Fibroblast of villous mesenchyme (primary cell): Measurements from ENCODE around the gene WNT7A. TPM values are rescaled to one million over a fixed set of nuclear protein-coding genes. Genes with fewer than 3 reads are reported as not detected.

Experiments used
- DNase-seq: peaks from one replicate; pipeline ENCODE4 v3.0.0-alpha.2; 2010; ENCODE audit warnings: low read depth
- H3K4me3 ChIP-seq: 2 replicates; pipeline ENCODE4 v1.5.1; 2011; ENCODE audit warnings: low read depth, mild to moderate bottlenecking, low read length
- total RNA-seq: library from RNA; depleted of rRNA; stranded (reverse); fragments of >200 nt; gene quantifications from 2 replicates; pipeline ENCODE4 v1.2.3, GENCODE V29; 2012
- TF ChIP-seq, protein P1 (sequence below): IDR thresholded peaks from 2 replicates; pipeline ENCODE4 v1.5.1; 2012; ENCODE audit warnings: low read depth, mild to moderate bottlenecking, low read length; ENCODE audit not compliant: insufficient read depth

The WNT7A gene
- total RNA-seq, 1 donor = not detected

DNA sequence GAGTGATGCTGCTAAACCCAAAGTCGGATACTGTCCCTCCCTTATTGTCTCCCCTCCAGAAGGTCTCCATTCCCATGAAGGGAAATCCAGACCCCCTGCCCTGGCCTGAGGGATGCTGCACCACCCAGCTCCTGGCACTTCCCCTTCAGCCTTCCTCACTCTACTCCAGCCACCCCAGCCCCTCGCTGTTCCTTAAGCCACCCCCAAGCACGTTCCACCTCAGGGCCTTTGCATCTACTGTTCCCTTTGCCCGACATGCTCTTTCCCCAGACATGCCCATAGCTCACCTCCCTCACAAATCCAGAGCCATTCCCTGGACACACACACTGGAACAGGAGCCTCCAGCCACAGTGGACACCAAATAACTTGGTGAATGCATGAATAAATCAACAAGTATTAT lies 8.1 kb downstream of the WNT7A start:
- no peak for DNase-seq
- H3K4me3 ChIP-seq = no peak overlapping the region
- TF ChIP-seq, protein P1, sequence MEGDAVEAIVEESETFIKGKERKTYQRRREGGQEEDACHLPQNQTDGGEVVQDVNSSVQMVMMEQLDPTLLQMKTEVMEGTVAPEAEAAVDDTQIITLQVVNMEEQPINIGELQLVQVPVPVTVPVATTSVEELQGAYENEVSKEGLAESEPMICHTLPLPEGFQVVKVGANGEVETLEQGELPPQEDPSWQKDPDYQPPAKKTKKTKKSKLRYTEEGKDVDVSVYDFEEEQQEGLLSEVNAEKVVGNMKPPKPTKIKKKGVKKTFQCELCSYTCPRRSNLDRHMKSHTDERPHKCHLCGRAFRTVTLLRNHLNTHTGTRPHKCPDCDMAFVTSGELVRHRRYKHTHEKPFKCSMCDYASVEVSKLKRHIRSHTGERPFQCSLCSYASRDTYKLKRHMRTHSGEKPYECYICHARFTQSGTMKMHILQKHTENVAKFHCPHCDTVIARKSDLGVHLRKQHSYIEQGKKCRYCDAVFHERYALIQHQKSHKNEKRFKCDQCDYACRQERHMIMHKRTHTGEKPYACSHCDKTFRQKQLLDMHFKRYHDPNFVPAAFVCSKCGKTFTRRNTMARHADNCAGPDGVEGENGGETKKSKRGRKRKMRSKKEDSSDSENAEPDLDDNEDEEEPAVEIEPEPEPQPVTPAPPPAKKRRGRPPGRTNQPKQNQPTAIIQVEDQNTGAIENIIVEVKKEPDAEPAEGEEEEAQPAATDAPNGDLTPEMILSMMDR = no peak

DNA sequence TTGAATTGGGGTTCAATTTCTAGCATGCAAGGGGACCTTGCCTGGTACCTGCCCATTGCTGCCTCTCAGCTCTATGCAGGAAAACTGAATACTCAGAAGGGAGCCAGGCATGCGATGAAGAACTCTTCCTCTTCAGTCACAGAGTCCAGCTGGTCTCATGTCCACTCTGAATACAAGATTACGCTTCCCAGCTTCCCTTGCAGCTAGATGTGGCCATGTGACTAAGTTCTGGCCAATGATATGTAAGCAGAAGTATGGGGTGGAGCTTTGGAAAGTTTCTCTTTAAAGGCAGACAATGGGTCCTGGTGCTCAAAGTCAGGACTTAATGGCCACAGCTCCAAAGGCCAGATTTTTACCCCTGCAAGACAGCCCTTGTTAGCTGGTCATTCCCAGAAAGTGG lies 9.0 kb downstream of the WNT7A start:
- TF ChIP-seq, protein P1 = no peak
- DNase-seq = no peak

GRCh38 chr3:13869761-13870343 lies 10.0 kb downstream of the WNT7A start:
- no peak overlapping the region for H3K4me3 ChIP-seq
- TF ChIP-seq, protein P1 = no peak
- DNase-seq = no peak

More for the DNA sequence above, 9.0 kb downstream of the WNT7A start:
- no peak overlapping the region for H3K4me3 ChIP-seq

GRCh38 chr3:13868844-13869724 lies 10.8 kb downstream of the WNT7A start:
- no peak for DNase-seq
- TF ChIP-seq, protein P1 = no peak
- H3K4me3 ChIP-seq = no peak overlapping the region

DNA sequence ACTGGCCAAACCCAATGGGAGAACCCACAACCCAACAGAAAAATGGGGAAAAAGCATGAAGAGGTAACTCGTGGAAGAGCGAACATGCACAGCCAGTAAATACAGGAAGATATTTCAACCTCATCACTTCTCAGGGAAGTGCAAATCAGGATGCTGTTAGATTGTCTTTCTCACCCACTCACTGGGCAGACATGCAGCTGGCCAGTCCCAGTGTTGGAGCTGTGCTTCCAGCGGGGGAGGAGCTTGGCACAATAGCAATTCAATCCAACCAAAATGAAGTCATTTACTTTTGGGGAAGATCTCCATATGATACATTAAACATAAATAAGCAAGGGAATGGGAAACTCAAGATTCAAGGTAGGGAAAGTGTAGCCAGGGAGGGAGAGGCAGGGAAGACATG lies 12.1 kb downstream of the WNT7A start:
- H3K4me3 ChIP-seq = no peak overlapping the region
- DNase-seq = no peak
- TF ChIP-seq, protein P1 = no peak

DNA sequence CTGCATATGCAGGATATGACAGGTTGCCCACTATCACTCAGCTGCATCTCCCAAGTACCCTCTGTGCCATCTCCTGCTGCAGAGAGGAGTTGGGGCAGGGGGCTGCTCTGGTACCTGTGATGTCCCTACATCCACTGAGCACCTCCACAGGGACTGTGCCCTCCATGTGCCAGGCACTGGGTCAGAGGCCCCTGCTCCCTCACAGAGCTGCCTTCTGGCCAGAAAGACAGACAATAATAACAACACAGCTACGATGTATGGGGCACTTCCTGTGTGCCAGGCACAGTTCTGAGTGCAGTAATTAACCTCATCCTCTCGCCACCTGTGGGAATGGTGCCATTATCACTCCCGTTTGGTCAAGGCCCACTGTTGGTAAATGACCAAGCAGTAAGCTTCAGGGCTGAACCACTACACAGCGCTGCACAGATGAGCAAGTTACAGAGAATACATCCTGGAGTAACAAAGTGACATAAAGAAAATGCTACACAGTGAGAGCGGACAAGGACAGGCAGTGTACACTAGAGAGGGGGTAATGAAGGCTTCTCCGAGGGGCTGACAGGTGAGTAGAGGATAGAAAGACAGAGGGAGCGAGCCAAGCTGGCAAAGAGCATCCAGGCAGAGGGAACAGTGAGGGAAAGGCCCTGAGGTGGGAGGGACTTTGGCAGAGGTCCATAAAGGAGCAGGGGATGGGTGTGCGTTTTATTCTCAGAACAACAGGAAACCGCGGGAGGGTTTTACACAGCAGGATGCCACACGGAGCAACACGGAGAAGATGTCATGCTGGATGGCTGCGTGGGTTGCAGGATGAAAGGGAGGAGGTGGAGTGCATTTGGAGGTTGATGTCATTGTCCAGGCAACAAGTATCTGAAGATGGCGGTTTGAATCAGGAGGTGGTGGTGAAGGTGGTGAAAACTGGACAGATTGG lies 13.6 kb downstream of the WNT7A start:
- TF ChIP-seq, protein P1 = no peak
- no peak overlapping the region for H3K4me3 ChIP-seq
- no peak for DNase-seq
